Measurements from ENCODE around the gene SENP7. TPM values are rescaled to one million over a fixed set of nuclear protein-coding genes. Genes with fewer than 3 reads are reported as not detected.
A peak's percentile ranks its signal among the peaks of the same experiment; 100 is the strongest.
"Not testable (repeated sequence)": the region's sequence is repeated elsewhere in the genome, so short reads cannot be mapped to it uniquely, and the experiment has no call there.

Gene SENP7
- total RNA-seq, 2 experiments from 2014 or later, result 16.1 to 16.8 TPM

GRCh38 chr3:101536955-101537354 is 23.9 kb upstream of the SENP7 start:
- H3K36me3 Mint-ChIP-seq (ENCODE audit: low read depth); intact Hi-C loops (cut with micrococcal nuclease); H3K9me3 Mint-ChIP-seq; H3K4me3 Mint-ChIP-seq; H3K27ac Mint-ChIP-seq; DNase-seq; H3K27me3 Mint-ChIP-seq (ENCODE audit: low read depth): not testable (repeated sequence)
- CTCF ChIA-PET, result interaction anchor here (1.1 to 1.2 kb wide), 2 partner anchors 14 to 16 kb away, joined by 3 to 6 read pairs; no protein-coding TSS in a partner anchor
- peaks cover 11% of the 10 kb centered on the region for H3K4me1 Mint-ChIP-seq (ENCODE audit: low read depth)

- no peaks in the 10 kb centered on the region for H3K36me3 Mint-ChIP-seq (ENCODE audit: low read depth)
- no peak for DNase-seq
- intact Hi-C loops (cut with micrococcal nuclease), result no loop called here
- CTCF ChIA-PET, result interaction anchor here (1.1 to 1.2 kb wide), 2 partner anchors 13 to 16 kb away, joined by 3 to 6 read pairs; no protein-coding TSS in a partner anchor
- peaks cover 16% of the 10 kb centered on the region for H3K4me1 Mint-ChIP-seq (ENCODE audit: low read depth)
- no peaks in the 10 kb centered on the region for H3K27me3 Mint-ChIP-seq (ENCODE audit: low read depth)
- no peak overlapping the region for H3K27ac Mint-ChIP-seq
- peaks cover 5% of the 10 kb centered on the region for H3K9me3 Mint-ChIP-seq
- no peak overlapping the region for H3K4me3 Mint-ChIP-seq
These were observed 23.3 kb upstream of the SENP7 start for GRCh38 chr3:101536266-101536665.

GRCh38 chr3:101535221-101535620 is 22.2 kb upstream of the SENP7 start:
- DNase-seq, result no peak
- peaks cover 26% of the 10 kb centered on the region for H3K4me1 Mint-ChIP-seq (ENCODE audit: low read depth)
- CTCF ChIA-PET, result interaction anchor here (0.9 kb wide), 1 partner anchor 14 kb away, joined by 4 read pairs; no protein-coding TSS in a partner anchor

GRCh38 chr3:101533603-101533968 is 20.6 kb upstream of the SENP7 start:
- Mint-ChIP-seq H3K27me3 (ENCODE audit: low read depth) (no peaks in the 10 kb centered on the region), H3K9me3 (peaks cover 8% of the 10 kb centered on the region), H3K36me3 (ENCODE audit: low read depth) (peaks cover 4% of the 10 kb centered on the region), H3K27ac (no peak overlapping the region), H3K4me3 (no peak overlapping the region), H3K4me1 (ENCODE audit: low read depth) (peaks cover 36% of the 10 kb centered on the region)
- intact Hi-C loops (cut with micrococcal nuclease), result no loop called here
- CTCF ChIA-PET, result interaction anchor here (1.2 kb wide), 1 partner anchor 11 kb away, joined by 3 read pairs; no protein-coding TSS in a partner anchor
- DNase-seq, result no peak

More at GRCh38 chr3:101535221-101535620, 22.2 kb upstream of the SENP7 start:
- no peaks in the 10 kb centered on the region for H3K36me3 Mint-ChIP-seq (ENCODE audit: low read depth)
- H3K27me3 Mint-ChIP-seq (ENCODE audit: low read depth), result no peaks in the 10 kb centered on the region
- H3K9me3 Mint-ChIP-seq, result peaks cover 5% of the 10 kb centered on the region
- H3K4me3 Mint-ChIP-seq, result no peak overlapping the region
- intact Hi-C loops (cut with micrococcal nuclease), result no loop called here
- H3K27ac Mint-ChIP-seq, result no peak overlapping the region

- no peak overlapping the region for H3K4me3 Mint-ChIP-seq
- intact Hi-C loops (cut with micrococcal nuclease), result loop anchor here (1.0 kb wide), 1 partner anchor 10 kb away; no protein-coding TSS in a partner anchor
- H3K27ac Mint-ChIP-seq, result no peak overlapping the region
- H3K36me3 Mint-ChIP-seq (ENCODE audit: low read depth), result peaks cover 4% of the 10 kb centered on the region
- DNase-seq, result no peak
- CTCF ChIA-PET, result no interaction called here
- H3K9me3 Mint-ChIP-seq, result peaks cover 8% of the 10 kb centered on the region
- H3K27me3 Mint-ChIP-seq (ENCODE audit: low read depth), result no peaks in the 10 kb centered on the region
- peaks cover 36% of the 10 kb centered on the region for H3K4me1 Mint-ChIP-seq (ENCODE audit: low read depth)
These were observed 20.0 kb upstream of the SENP7 start for GRCh38 chr3:101532783-101533602.

GRCh38 chr3:101531473-101532086 is 18.6 kb upstream of the SENP7 start:
- intact Hi-C loops (cut with micrococcal nuclease), result loop anchor here (1.0 kb wide), 3 partner anchors 12 to 42 kb away; no protein-coding TSS in a partner anchor
- H3K9me3 Mint-ChIP-seq, result peaks cover 8% of the 10 kb centered on the region
- peak; percentile 55 for DNase-seq
- no peaks in the 10 kb centered on the region for H3K27me3 Mint-ChIP-seq (ENCODE audit: low read depth)
- no peak overlapping the region for H3K4me3 Mint-ChIP-seq
- CTCF ChIA-PET, result no interaction called here
- peak overlapping the region; percentile 79 for H3K27ac Mint-ChIP-seq
- peaks cover 4% of the 10 kb centered on the region for H3K36me3 Mint-ChIP-seq (ENCODE audit: low read depth)
- H3K4me1 Mint-ChIP-seq (ENCODE audit: low read depth), result peaks cover 36% of the 10 kb centered on the region

- CTCF ChIA-PET, result interaction anchor here (0.6 to 1.9 kb wide), 4 partner anchors 10 to 25 kb away, joined by 5 to 7 read pairs (median 5); no protein-coding TSS in a partner anchor
- H3K4me3 Mint-ChIP-seq, result no peak overlapping the region
- intact Hi-C loops (cut with micrococcal nuclease), result loop anchor here (1.0 kb wide), 2 partner anchors 12 to 43 kb away; no protein-coding TSS in a partner anchor
- peaks cover 4% of the 10 kb centered on the region for H3K36me3 Mint-ChIP-seq (ENCODE audit: low read depth)
- H3K27ac Mint-ChIP-seq, result peak overlapping the region; percentile 60
- H3K27me3 Mint-ChIP-seq (ENCODE audit: low read depth), result no peaks in the 10 kb centered on the region
- no peak for DNase-seq
- H3K9me3 Mint-ChIP-seq, result peaks cover 8% of the 10 kb centered on the region
- H3K4me1 Mint-ChIP-seq (ENCODE audit: low read depth), result peaks cover 36% of the 10 kb centered on the region
These were observed 17.7 kb upstream of the SENP7 start for GRCh38 chr3:101530686-101531047.

GRCh38 chr3:101529816-101530685 is 17.0 kb upstream of the SENP7 start:
- intact Hi-C loops (cut with micrococcal nuclease), result loop anchor here (2.0 kb wide), 1 partner anchor 13 kb away; no protein-coding TSS in a partner anchor
- no peak overlapping the region for H3K4me3 Mint-ChIP-seq
- peaks cover 36% of the 10 kb centered on the region for H3K4me1 Mint-ChIP-seq (ENCODE audit: low read depth)
- peak overlapping the region; percentile 60 for H3K27ac Mint-ChIP-seq
- H3K9me3 Mint-ChIP-seq, result peaks cover 8% of the 10 kb centered on the region
- no peak for DNase-seq
- H3K36me3 Mint-ChIP-seq (ENCODE audit: low read depth), result peaks cover 4% of the 10 kb centered on the region
- no peaks in the 10 kb centered on the region for H3K27me3 Mint-ChIP-seq (ENCODE audit: low read depth)
- CTCF ChIA-PET, result interaction anchor here (0.6 to 1.9 kb wide), 6 partner anchors 9 to 148 kb away, joined by 3 to 7 read pairs (median 5); no protein-coding TSS in a partner anchor

- Mint-ChIP-seq H3K9me3 (peaks cover 8% of the 10 kb centered on the region), H3K4me3 (no peak overlapping the region), H3K36me3 (ENCODE audit: low read depth) (peaks cover 4% of the 10 kb centered on the region), H3K27ac (no peak overlapping the region), H3K27me3 (ENCODE audit: low read depth) (no peaks in the 10 kb centered on the region), H3K4me1 (ENCODE audit: low read depth) (peaks cover 35% of the 10 kb centered on the region)
- CTCF ChIA-PET, result interaction anchor here (0.6 to 1.3 kb wide), 2 partner anchors 9 to 328 kb away, joined by 3 to 7 read pairs; no protein-coding TSS in a partner anchor
- intact Hi-C loops (cut with micrococcal nuclease), result loop anchor here (2.0 kb wide), 1 partner anchor 15 kb away; no protein-coding TSS in a partner anchor
- no peak for DNase-seq
These were observed 14.9 kb upstream of the SENP7 start for GRCh38 chr3:101527906-101528305.

GRCh38 chr3:101527441-101527840 is 14.4 kb upstream of the SENP7 start:
- CTCF ChIA-PET, result interaction anchor here (0.6 to 1.3 kb wide), 2 partner anchors 9 to 327 kb away, joined by 3 to 7 read pairs; no protein-coding TSS in a partner anchor
- peaks cover 4% of the 10 kb centered on the region for H3K36me3 Mint-ChIP-seq (ENCODE audit: low read depth)
- peaks cover 37% of the 10 kb centered on the region for H3K4me1 Mint-ChIP-seq (ENCODE audit: low read depth)
- H3K4me3 Mint-ChIP-seq, result no peak overlapping the region
- intact Hi-C loops (cut with micrococcal nuclease), result no loop called here
- H3K9me3 Mint-ChIP-seq, result peaks cover 8% of the 10 kb centered on the region
- no peak for DNase-seq
- no peaks in the 10 kb centered on the region for H3K27me3 Mint-ChIP-seq (ENCODE audit: low read depth)
- no peak overlapping the region for H3K27ac Mint-ChIP-seq

- peak overlapping the region; percentile 65 for H3K4me3 Mint-ChIP-seq
- intact Hi-C loops (cut with micrococcal nuclease), result no loop called here
- CTCF ChIA-PET, result interaction anchor here (0.9 to 1.7 kb wide), 5 partner anchors 9 to 53 kb away, joined by 4 to 7 read pairs (median 5); partner anchors contain the start of gene PCNP
- no peaks in the 10 kb centered on the region for H3K9me3 Mint-ChIP-seq
- peak; percentile 30 for DNase-seq
- no peaks in the 10 kb centered on the region for H3K36me3 Mint-ChIP-seq (ENCODE audit: low read depth)
- H3K27ac Mint-ChIP-seq, result peak overlapping the region; percentile 97
- H3K4me1 Mint-ChIP-seq (ENCODE audit: low read depth), result peaks cover 52% of the 10 kb centered on the region
- H3K27me3 Mint-ChIP-seq (ENCODE audit: low read depth), result no peaks in the 10 kb centered on the region
These were observed 8.2 kb upstream of the SENP7 start for GRCh38 chr3:101521211-101521701.

All from activated naive CD4-positive, alpha-beta T cell treated with anti-CD3 and anti-CD28 coated beads for 36 hours (primary cell).